Measurements from ENCODE around the gene ARX. TPM values are rescaled to one million over a fixed set of nuclear protein-coding genes. Genes with fewer than 3 reads are reported as not detected.

The ARX gene
- total and polyA plus RNA-seq, 2 of the 8 experiments (the other 6 are each of a cell fraction or from before 2014, with no cell fraction given), result not detected

DNA sequence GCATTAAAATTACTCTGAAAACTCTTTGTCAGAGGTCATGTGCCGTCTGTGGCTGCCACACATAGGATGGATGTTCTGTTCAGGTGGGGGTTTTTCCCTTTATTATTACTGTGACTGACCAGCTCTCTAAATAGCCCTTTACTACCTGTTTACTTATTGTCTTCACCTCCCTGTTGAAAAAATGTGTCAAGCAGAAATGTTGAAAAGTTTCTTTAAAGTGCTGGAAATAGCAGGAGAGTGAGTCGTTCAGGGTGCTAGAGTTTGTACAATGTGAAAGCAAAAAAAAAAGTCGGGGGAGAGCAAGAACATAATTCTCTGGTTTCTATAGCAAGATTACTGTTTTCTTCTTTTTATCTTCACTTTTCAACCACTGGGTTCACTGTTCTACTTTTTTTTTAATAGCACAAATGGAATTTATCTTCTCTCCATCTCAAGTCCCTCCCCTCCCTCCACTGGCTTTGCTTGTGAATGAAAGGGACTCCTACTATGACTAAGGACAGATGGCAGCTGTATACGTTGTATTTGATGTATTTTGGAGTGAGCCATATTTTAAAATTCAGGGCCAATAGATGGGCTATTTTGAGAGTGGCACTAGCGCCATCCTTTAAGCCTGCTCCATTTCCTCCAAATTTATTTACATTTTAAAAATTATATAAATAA, 33.3 kb downstream of the ARX start (continued):
- TF ChIP-seq BRCA1 (IDR thresholded peaks at IDR 0.05; ENCODE audit: low read depth, low read length) (no peak), RNF2 (IDR thresholded peaks at IDR 0.05; ENCODE audit: borderline replicate concordance, low read depth, low read length, missing control alignments, poor library complexity, severe bottlenecking) (no peak), TBP (IDR thresholded peaks at IDR 0.05; ENCODE audit: low read depth, low read length) (no peak), RXRA (IDR thresholded peaks at IDR 0.05; ENCODE audit: insufficient read depth, low read depth, low read length) (no peak)
- TF ChIP-seq, protein P1, sequence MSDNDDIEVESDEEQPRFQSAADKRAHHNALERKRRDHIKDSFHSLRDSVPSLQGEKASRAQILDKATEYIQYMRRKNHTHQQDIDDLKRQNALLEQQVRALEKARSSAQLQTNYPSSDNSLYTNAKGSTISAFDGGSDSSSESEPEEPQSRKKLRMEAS (IDR thresholded peaks at IDR 0.05), result no peak
